GM11168 (cell line): Measurements from ENCODE around the gene APEH.
"Not testable (repeated sequence)": the region's sequence is repeated elsewhere in the genome, so short reads cannot be mapped to it uniquely, and the experiment has no call there.

Experiments used
- in situ Hi-C: fragments of 300-500 bp; cut with MboI; formaldehyde crosslinking; loops from one replicate; pipeline ENCODE4 v1.12.0; 2022; ENCODE audit warnings: low sequenced_read_pairs; ENCODE audit not compliant: unreplicated experiment

APEH gene

GRCh38 chr3:49666592-49666991 lies 7.6 kb upstream of the APEH start:
- in situ Hi-C loops = no loop called here

DNA sequence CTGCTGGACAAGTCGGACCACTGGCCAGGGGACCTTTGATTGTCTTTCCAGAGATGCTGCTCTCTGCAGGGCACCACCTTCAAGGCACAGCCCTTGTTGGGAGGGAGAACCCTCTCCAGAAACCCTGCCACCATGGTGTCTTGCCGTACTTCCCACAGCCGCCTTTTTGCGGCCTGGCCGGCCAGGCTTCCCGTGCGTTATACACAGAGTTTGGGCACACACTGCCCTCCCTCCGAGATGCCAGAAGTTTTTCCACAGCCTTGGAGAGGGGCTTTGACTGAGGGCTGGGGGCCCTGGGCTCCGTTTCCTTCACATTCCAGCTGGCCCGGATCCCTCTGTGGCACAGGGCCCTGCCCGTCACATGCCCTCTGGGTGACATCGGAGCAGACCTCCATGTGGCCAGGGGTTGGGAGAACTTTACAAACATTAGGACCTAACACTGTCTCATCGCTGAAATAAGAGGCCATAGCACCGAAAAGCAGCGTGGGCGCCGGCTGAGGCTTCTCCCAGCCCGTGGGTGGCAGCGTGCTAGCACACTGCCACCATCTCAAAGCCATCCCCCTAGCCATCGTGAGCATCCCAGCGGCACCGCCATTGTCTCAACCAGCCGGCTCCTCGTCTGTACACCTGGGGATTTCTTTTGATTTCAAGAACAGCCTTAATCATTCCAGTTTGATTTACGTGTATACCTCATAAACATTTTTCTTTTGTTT lies 6.3 kb upstream of the APEH start:
- in situ Hi-C loops = no loop called here

DNA sequence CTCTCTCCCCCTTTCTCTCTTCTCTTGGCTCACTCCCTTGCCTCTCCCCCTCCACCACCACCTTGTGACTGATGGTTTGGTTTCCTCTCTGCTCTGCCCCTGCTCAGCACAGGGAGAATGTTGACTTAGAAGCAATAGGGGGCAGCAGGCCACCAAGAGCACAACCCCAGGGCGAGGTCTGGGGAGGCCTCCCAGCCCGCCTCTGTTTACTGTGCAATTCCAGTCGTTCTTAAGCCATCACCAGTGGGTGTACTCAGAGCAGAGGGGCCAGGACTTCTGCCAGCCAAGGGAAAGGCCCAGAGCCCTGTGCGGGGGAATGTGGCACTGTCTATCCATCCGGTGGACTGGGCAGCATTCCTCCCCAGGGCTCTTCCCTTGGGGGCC lies 5.7 kb upstream of the APEH start:
- in situ Hi-C loops = no loop called here

DNA sequence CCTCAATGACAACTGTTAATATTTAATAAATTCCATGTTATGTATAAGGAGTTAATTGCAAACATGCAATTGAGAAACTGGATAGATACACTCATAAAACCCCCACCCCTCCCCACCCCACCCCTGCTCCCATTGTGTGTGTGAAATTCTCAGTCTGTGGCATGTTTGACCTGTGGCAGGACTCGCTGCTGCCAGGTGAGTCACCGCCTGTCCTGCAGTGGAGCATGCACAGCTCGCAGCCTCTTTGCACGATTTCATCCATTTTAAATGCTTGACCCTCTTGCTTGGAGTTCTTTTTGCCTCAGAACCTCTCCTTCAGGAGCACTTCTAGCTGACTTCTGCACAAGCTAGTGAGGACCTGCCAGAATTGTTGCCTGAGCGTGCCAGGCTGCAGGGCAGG lies 5.3 kb upstream of the APEH start:
- in situ Hi-C loops = no loop called here

GRCh38 chr3:49669352-49669751 lies 4.8 kb upstream of the APEH start:
- in situ Hi-C loops = no loop called here

DNA sequence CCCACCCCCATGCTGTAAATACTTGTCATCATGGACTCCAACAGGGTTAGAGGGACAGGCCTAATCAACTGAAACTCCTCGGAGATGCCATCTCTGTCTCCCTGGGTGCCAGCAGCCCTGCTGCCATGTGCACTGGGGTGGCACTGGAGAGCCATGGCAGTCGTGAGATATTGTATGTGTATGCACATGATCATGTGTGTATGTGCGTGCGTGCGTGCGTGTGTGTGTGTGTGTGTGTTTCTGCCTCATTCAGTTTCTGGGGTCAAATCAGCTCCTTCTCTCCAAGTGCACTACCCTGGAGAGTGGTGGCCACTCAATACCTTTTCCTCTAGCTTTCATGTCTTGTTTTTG lies 3.2 kb upstream of the APEH start:
- in situ Hi-C loops = no loop called here

DNA sequence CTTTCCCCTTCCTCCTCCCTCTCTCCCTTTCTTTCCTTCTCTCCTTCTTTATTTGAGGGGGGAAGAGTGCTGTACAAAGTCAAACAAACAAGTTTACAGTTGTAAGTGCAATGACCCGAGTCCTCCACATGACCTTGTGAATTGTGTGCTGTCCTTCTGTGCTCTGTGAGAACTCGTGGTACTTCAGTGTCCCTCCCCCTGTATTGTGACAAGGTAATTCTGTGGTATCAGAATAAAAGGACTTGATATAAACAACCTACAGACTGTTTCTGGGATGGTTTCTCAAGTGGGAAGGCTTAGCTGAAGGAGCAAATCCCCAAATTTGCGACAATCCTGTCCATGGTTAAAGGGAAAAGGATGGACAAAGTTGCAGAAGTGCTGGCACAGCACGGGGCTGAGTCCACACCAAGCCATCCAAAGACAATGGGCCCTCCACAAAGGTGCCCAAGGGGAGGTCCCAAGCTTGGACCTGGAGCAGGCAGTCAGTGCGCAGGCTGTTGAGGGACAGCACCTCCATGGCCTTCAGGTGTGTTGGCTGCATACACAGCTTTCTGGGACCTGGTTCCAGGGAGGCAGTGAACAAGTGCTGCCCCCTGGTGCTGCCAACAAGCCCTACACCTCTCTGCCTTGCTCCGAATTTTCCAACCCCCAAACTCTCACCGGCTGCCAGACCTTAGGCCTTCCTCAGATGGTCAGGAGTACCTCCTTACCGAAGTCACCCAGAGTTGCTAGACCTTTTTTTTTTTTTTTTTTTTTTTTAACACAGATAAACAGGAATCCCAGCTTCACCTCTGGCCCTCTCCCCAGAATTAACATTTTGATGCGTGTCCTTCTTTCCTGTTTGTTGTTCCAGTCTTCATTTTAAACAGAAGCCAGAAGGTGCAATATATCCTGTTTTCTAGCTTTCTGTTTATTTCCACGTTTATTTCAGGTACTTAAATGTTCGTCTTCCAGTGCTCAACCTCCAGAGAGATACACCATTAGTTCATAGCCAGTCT lies 2.6 kb upstream of the APEH start:
- in situ Hi-C loops = no loop called here

DNA sequence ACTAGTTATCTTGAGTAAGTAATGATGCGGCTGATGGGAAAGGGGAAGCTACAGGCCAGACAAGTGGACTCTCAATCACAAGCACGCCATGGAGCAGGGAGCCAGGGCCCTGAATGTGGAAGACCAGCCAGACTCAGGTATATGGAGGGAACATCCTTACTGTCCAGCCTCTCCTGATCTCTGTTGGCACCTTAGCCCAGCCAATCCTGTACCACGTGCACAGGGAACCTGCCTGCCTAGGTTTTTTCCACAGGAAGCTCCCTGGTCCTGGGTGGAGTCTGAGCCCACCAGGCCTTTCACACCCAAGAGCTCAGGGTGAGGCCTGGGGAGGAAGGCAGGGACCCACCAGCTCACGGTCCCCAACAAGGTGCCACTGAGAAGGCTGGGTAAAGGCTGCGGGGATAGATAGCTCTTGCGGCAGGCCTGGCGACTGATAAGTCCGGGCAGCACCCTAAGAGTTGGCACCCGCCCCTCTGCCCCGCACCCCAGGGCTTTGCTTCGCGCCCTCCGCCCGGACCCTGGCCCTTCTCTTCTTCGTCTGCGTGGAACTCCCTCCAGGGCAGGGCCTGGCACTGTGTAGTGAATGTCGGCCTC lies 933 bp upstream of the APEH start:
- in situ Hi-C loops = no loop called here

GRCh38 chr3:49674497-49674983 lies 389 bp downstream of the APEH start:
- in situ Hi-C loops = no loop called here

DNA sequence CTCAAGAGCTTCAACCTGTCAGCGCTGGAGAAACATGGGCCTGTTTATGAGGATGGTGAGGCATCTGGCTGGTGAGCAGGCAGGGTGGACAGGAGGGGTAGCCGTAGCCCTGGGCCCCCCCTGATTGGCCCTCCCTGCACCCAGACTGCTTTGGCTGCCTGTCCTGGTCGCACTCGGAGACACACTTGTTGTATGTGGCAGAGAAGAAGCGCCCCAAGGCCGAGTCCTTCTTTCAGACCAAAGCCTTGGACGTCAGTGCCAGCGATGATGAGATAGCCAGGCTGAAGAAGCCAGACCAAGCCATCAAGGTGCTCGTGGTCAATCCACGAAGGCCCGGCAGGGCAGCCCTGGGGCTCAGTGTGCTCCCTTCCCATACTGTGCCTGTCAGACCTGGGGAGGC lies 1.8 kb downstream of the APEH start:
- in situ Hi-C loops = no loop called here

GRCh38 chr3:49680493-49681231 lies 6.5 kb downstream of the APEH start:
- in situ Hi-C loops = no loop called here

- in situ Hi-C loops = no loop called here
These were observed 7.0 kb downstream of the APEH start for GRCh38 chr3:49681232-49681522.

GRCh38 chr3:49681543-49681942 lies 7.4 kb downstream of the APEH start:
- in situ Hi-C loops = no loop called here

DNA sequence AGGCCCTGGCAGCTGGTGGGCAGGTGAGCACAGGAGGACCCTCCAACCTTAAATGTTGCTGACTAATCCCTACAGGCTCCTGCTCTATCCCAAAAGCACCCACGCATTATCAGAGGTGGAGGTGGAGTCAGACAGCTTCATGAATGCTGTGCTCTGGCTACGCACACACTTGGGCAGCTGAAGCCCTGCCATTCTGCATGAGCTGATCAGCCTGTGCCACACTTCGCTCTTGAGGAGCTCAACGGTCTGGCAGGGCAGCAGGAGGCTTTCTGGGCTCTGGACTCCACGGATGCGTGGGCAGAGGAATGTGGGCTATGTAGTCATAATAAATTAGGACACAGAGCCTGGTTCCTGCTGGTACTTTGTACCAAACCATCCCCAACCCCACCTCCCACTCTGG lies 9.0 kb downstream of the APEH start:
- in situ Hi-C loops = no loop called here

GRCh38 chr3:49684453-49684852 lies 10.3 kb downstream of the APEH start:
- in situ Hi-C loops = not testable (repeated sequence)

- in situ Hi-C loops = not testable (repeated sequence)
These were observed 11.0 kb downstream of the APEH start for GRCh38 chr3:49685103-49685502.

DNA sequence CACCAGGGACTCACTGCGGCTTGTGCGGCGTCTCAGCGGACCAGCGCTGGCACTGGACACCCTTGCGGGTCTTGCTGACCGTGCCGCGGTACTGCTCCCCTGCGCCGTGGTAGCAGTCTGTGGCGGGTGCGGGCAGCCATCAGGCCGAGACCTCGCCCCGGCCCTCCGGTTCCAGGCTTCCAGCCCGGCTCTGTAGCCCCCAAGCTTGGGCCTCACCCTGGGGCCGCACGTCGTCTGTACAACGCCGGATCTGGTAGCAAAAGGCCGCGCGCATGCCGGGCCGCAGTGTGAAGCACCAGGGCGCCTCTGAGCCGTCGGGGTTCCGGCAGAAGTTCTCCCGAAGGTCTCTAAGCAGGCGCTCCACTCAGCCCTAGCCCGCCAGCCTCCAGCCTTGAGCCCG lies 11.7 kb downstream of the APEH start:
- in situ Hi-C loops = not testable (repeated sequence)

- in situ Hi-C loops = not testable (repeated sequence)
These were observed 12.2 kb downstream of the APEH start for GRCh38 chr3:49686346-49686745.

DNA sequence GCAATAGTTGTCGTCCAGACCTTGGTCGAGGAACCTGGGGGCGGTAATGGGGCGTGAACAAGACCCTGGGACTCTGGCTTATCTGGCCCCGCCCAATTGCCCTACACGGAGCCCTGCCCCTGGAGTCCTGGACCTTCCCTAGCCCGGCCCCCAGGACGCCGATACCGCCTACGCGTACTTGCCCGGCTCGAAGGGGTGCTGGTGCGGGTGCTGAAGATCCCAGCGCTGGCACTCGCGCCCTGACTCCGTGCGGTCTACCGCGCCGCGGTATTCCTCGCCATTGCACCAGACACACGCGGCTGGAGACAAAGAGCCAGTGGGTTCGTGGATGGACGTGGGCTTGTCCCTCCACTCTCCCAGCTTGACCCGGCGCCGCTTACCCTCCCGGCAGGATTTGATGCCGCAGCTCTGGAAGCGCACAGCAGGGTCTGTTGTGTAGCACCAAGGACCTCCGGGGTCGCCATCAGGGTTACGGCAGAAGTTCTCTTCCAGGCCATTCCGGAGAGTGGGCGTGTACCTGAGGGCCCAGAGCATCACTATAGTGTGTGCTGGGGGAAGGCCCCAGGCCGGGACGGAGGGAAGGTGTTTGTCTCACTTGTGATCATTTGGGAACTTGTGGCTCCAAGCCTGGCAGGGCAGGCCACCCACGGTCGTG lies 12.7 kb downstream of the APEH start:
- in situ Hi-C loops = not testable (repeated sequence)

DNA sequence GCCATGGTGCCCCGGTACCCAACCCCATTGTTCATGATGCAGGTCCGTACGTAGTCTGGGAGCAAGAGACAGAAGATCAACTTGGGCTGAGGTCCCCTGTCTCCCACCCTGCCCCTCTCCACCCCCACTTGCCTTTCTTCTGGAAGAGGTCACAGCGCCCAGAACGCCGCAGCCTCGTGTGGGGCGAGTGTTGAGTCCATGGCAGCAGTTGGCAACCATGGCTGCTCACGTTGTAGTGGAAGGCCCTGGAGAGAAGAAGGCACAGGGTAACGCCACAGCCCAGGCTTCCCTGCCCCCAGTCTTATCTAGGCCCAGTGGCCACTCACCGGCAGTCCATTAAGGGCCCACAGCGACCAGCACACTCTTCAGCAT lies 13.3 kb downstream of the APEH start:
- in situ Hi-C loops = not testable (repeated sequence)
